ENCODE measurements around the gene IQSEC1.

The IQSEC1 gene

GRCh38 chr3:12962292-12962691 is 110.9 kb downstream of the IQSEC1 start:
- TF ChIP-seq CTCF (IDR thresholded peaks at IDR 0.05) = no peak
- H3K4me2 ChIP-seq (ENCODE audit: low read length) = no peak overlapping the region
- no peak overlapping the region for H3K9ac ChIP-seq
- H3K36me3 ChIP-seq (ENCODE audit: control insufficient read depth, insufficient read depth, low read length) = no peaks in the 10 kb centered on the region
- H3K4me3 ChIP-seq (ENCODE audit: low read depth, low read length) = no peak overlapping the region
- no peaks in the 10 kb centered on the region for H3K9me3 ChIP-seq (ENCODE audit: control insufficient read depth, low read length)
- no peaks in the 10 kb centered on the region for H3K27me3 ChIP-seq (ENCODE audit: control insufficient read depth, insufficient read depth, low read length)
- H3K27ac ChIP-seq = no peak overlapping the region
- H3K4me1 ChIP-seq = peaks cover 23% of the 10 kb centered on the region
- H3K79me2 ChIP-seq = peaks cover 55% of the 10 kb centered on the region
- H2AFZ ChIP-seq = no peak overlapping the region

GRCh38 chr3:12961697-12962036 is 111.6 kb downstream of the IQSEC1 start:
- Histone ChIP-seq H3K79me2 (peaks cover 52% of the 10 kb centered on the region), H3K9ac (no peak overlapping the region), H3K36me3 (ENCODE audit: control insufficient read depth, insufficient read depth, low read length) (no peaks in the 10 kb centered on the region), H3K9me3 (ENCODE audit: control insufficient read depth, low read length) (no peaks in the 10 kb centered on the region), H3K4me2 (ENCODE audit: low read length) (no peak overlapping the region), H3K27me3 (ENCODE audit: control insufficient read depth, insufficient read depth, low read length) (no peaks in the 10 kb centered on the region), H3K27ac (no peak overlapping the region), H3K4me3 (ENCODE audit: low read depth, low read length) (no peak overlapping the region), H2AFZ (no peak overlapping the region), H3K4me1 (peaks cover 23% of the 10 kb centered on the region)
- TF ChIP-seq CTCF (IDR thresholded peaks at IDR 0.05) = no peak

GRCh38 chr3:12961007-12961696 is 112.1 kb downstream of the IQSEC1 start:
- Histone ChIP-seq H3K9ac (no peak overlapping the region), H3K9me3 (ENCODE audit: control insufficient read depth, low read length) (no peaks in the 10 kb centered on the region), H3K4me2 (ENCODE audit: low read length) (no peak overlapping the region), H3K4me3 (ENCODE audit: low read depth, low read length) (no peak overlapping the region), H3K4me1 (peaks cover 23% of the 10 kb centered on the region), H3K79me2 (peaks cover 52% of the 10 kb centered on the region), H2AFZ (no peak overlapping the region), H3K27ac (no peak overlapping the region), H3K27me3 (ENCODE audit: control insufficient read depth, insufficient read depth, low read length) (no peaks in the 10 kb centered on the region), H3K36me3 (ENCODE audit: control insufficient read depth, insufficient read depth, low read length) (no peaks in the 10 kb centered on the region)
- no peak for TF ChIP-seq CTCF (IDR thresholded peaks at IDR 0.05)

- Histone ChIP-seq H3K79me2 (peaks cover 50% of the 10 kb centered on the region), H3K36me3 (ENCODE audit: control insufficient read depth, insufficient read depth, low read length) (no peaks in the 10 kb centered on the region), H3K4me1 (peaks cover 20% of the 10 kb centered on the region), H3K27me3 (ENCODE audit: control insufficient read depth, insufficient read depth, low read length) (no peaks in the 10 kb centered on the region), H2AFZ (no peak overlapping the region), H3K4me3 (ENCODE audit: low read depth, low read length) (no peak overlapping the region), H3K9ac (no peak overlapping the region), H3K27ac (no peak overlapping the region), H3K9me3 (ENCODE audit: control insufficient read depth, low read length) (no peaks in the 10 kb centered on the region), H3K4me2 (ENCODE audit: low read length) (no peak overlapping the region)
- no peak for TF ChIP-seq CTCF (IDR thresholded peaks at IDR 0.05)
These were observed 112.7 kb downstream of the IQSEC1 start for GRCh38 chr3:12960497-12960896.

GRCh38 chr3:12959838-12960378 is 113.3 kb downstream of the IQSEC1 start:
- no peak overlapping the region for H3K4me2 ChIP-seq (ENCODE audit: low read length)
- no peaks in the 10 kb centered on the region for H3K9me3 ChIP-seq (ENCODE audit: control insufficient read depth, low read length)
- peaks cover 23% of the 10 kb centered on the region for H3K4me1 ChIP-seq
- no peak overlapping the region for H2AFZ ChIP-seq
- TF ChIP-seq CTCF (IDR thresholded peaks at IDR 0.05) = no peak
- no peak overlapping the region for H3K9ac ChIP-seq
- H3K36me3 ChIP-seq (ENCODE audit: control insufficient read depth, insufficient read depth, low read length) = no peaks in the 10 kb centered on the region
- peaks cover 53% of the 10 kb centered on the region for H3K79me2 ChIP-seq
- H3K4me3 ChIP-seq (ENCODE audit: low read depth, low read length) = no peak overlapping the region
- no peak overlapping the region for H3K27ac ChIP-seq
- H3K27me3 ChIP-seq (ENCODE audit: control insufficient read depth, insufficient read depth, low read length) = no peaks in the 10 kb centered on the region

All from parathyroid adenoma (tissue), 2 donors.